Medulla oblongata (tissue), 1 donor: Measurements from ENCODE around the gene FLNC.

Source experiments
- DNase-seq: peaks from one replicate; pipeline ENCODE4 v3.0.0-alpha.2; 2015; ENCODE audit errors: extremely low spot score

Gene FLNC

DNA sequence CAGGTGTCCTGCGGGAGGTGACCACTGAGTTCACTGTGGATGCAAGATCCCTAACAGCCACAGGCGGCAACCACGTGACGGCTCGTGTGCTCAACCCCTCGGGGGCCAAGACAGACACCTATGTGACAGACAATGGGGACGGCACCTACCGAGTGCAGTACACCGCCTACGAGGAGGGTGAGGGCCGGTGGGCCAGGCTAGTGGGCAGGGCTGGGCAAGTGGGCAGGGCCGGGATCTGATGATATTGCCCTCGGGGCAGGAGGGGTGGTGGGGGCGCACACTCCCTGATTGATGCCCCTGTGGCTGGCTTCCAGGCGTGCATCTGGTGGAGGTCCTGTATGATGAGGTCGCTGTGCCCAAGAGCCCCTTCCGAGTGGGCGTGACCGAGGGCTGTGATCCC, 15.8 kb downstream of the FLNC start:
- no peak for DNase-seq

DNA sequence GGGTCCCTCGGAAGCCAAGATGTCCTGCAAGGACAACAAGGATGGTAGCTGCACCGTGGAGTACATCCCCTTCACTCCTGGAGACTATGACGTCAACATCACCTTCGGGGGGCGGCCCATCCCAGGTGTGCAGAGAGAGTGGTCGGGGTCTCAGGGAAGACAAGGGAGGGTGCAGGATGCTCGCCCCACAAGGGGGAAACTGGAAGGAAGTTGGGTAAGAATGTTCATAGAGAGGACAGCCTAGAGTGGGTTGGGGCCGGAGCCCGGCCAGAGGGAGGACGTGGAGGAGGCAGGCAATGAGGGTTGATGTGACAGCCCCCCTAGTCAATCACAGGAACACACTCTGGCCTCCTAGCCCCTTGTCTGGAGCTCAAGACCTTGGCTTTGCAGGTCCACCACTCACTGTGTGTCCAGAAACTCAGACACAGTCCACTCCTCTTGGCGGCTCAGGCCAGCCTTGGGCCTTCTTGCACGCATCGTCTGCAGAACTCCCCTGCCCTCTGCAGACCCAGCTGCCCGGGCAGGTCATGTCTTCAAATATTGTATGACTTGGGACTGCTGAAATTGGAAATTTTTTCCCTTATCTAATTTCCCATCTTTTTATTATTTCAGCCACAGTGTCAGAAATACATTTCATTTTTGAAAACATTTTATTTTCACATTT, 16.7 kb downstream of the FLNC start:
- no peak for DNase-seq

DNA sequence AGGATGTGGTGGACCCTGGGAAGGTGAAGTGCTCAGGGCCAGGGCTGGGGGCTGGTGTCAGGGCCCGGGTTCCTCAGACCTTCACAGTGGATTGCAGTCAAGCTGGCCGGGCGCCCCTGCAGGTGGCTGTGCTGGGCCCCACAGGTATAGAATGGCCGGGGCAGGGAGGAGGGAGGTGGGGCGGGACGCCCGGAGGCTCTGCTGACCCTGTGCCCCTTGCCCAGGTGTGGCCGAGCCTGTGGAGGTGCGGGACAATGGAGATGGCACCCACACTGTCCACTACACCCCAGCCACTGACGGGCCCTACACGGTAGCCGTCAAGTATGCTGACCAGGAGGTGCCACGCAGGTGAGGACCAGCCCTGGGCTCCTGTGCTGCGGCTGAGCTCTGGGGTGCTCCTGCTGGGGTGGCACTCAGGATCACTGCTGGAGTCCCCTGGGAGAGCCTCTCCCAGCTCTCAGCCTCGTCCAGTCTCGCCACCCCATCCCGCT, 17.6 kb downstream of the FLNC start:
- no peak for DNase-seq

DNA sequence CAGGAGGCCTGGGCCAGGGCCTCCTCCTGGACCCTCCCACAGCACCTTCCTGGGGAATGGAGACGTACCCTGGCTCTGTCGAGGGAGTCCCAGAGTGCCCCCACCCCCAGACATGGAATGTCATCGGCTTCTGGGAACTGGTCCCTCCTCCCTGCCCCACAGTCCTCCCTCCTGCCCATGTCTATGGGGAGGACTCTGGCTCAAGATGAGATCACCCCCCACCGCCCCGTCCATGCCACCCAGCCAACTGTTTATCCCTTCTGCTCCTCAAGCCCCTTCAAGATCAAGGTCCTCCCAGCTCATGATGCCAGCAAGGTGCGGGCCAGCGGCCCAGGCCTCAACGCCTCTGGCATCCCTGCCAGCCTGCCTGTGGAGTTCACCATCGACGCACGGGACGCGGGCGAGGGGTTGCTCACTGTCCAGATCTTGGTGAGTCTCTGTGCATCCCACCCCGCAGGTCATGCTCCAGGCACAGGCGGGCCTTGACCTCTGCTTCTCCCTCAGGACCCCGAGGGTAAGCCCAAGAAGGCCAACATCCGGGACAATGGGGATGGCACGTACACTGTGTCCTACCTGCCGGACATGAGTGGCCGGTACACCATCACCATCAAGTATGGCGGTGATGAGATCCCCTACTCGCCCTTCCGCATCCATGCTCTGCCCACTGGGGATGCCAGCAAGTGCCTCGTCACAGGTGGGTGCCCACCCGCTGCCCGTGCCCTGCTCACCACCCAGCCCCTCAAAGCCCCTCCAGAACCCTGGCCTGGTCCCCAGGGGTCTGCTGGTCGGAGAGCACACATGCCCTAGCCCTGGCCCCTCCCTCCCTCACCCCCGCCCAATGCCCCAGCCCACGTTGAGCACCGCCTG, 18.3 kb downstream of the FLNC start:
- no peak for DNase-seq

DNA sequence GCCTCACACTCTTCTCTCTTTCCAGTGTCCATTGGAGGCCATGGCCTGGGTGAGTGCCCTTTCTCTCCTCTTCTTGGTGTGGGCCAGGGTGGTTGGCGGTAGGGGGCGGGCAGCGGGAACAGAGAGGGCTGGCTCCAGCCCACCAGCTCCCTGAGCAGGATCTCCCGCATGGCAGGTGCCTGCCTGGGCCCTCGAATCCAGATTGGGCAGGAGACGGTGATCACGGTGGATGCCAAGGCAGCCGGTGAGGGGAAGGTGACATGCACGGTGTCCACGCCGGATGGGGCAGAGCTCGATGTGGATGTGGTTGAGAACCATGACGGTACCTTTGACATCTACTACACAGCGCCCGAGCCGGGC, 18.9 kb downstream of the FLNC start:
- no peak for DNase-seq

DNA sequence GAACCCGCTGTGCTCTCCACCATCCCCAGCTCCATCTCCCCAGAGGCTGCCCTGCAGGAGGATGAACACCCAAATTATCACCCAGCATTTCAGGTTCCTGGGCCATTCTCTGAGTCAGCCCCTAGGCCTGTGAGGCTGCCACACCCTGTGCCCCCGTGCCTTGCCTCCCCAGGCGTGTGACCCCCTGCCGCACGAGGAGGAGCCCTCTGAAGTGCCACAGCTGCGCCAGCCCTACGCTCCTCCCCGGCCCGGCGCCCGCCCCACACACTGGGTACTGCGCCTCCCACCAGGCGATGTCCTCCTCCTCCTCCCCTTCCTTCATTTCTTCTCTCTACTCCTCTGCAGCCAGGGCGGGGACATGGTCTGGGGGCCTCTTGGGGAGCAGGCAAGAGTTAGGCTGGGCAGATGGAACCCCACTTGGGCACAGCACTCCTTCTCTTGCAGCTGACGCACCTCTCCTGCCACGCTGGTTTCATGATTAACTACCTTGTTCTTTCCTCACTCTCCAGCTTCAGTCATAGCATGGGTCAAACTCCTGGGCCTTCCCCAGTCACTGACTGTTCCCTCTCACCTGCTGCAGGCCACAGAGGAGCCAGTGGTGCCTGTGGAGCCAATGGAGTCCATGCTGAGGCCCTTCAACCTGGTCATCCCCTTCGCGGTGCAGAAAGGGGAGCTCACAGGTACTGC, 19.7 kb downstream of the FLNC start:
- no peak for DNase-seq

DNA sequence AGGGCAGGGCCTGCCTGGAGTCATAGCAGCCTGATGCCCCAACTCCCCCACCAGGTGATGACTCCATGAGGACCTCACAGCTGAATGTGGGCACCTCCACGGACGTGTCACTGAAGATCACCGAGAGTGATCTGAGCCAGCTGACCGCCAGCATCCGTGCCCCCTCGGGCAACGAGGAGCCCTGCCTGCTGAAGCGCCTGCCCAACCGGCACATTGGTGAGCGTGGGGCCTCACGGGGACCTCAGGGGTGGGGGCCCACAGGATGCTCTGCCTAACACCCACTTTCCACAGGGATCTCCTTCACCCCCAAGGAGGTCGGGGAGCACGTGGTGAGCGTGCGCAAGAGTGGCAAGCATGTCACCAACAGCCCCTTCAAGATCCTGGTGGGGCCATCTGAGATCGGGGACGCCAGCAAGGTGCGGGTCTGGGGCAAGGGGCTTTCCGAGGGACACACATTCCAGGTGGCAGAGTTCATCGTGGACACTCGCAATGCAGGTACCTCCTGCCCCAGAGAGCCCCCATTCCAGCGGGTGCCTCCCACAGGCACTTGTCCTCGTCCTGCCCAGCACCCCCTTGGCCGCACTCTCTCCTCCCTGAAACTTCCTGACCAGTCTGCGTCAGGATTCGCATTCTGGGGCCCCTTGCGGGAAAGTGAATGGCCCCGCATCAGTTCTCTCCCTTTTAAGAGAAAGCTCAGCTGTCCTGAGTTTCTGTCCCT, 22.5 kb downstream of the FLNC start:
- no peak for DNase-seq

DNA sequence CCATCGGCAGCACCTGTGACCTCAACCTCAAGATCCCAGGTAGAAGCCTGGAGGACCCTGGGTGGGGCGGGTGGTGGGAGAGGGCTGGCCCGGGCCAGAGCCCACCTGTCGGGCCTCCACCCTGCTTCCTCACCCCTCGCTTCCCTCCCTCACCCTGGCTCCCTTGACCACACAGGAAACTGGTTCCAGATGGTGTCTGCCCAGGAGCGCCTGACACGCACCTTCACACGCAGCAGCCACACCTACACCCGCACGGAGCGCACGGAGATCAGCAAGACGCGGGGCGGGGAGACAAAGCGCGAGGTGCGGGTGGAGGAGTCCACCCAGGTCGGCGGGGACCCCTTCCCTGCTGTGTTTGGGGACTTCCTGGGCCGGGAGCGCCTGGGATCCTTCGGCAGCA, 23.6 kb downstream of the FLNC start:
- DNase-seq: no peak

DNA sequence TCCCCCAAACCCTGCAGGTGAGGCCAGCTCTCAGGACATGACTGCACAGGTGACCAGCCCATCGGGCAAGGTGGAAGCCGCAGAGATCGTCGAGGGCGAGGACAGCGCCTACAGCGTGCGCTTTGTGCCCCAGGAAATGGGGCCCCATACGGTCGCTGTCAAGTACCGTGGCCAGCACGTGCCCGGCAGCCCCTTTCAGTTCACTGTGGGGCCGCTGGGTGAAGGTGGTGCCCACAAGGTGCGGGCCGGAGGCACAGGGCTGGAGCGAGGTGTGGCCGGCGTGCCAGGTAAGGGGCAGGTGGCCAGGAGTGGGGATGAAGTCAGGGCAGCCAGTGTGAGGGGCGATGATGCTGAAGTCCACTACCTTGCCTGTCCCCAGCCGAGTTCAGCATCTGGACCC, 24.2 kb downstream of the FLNC start:
- DNase-seq: no peak

DNA sequence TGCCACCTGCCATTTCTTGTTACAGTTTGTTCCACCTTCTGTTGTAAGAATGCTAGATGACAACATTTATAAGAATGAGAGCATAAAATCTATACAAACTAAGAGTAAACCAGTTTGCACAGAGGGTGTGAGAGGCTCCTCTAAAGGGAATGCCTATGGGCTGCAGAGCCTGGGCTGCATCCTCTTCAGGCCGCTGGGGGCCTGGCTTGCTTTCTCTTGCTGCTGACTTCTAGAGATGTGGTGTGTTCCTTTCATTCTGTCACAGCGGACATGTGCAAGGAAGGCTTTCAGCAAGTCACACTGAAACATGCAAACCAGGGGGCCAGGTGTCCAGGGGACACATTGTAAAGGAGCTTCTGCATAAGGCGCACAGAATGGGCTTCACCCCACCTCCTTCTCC, 25.4 kb downstream of the FLNC start:
- DNase-seq: no peak

DNA sequence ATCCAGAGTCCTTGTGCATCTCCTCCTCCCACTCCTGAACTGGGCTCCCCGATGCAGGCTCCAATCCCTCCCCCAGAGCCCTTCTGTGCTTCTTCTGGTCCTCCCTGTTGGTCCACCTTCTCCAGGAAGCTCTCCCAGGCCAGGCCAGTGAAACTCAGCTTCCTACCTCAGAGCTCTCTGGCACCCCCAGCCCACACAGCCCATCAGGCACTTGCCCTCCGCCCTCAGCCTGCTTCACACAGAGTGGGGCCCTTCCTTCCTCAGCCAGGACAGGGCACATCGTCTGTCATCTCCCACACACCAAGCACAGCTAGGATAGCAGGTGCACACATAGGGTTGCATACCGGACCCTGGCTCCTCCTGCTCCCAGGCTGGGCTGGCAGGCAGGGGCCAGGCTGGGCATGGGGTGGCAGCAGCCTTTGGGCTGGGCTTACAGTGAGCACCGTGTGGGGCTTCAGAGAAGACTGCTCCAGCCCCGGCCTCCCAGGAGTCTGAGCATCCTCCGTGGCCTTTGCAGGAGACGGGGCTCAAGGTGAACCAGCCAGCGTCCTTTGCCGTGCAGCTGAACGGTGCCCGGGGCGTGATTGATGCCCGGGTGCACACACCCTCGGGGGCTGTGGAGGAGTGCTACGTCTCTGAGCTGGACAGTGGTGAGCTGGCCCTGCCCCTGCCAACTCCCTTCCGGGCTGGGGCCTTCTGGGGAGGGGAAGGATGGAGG, 26.0 kb downstream of the FLNC start:
- DNase-seq: no peak

DNA sequence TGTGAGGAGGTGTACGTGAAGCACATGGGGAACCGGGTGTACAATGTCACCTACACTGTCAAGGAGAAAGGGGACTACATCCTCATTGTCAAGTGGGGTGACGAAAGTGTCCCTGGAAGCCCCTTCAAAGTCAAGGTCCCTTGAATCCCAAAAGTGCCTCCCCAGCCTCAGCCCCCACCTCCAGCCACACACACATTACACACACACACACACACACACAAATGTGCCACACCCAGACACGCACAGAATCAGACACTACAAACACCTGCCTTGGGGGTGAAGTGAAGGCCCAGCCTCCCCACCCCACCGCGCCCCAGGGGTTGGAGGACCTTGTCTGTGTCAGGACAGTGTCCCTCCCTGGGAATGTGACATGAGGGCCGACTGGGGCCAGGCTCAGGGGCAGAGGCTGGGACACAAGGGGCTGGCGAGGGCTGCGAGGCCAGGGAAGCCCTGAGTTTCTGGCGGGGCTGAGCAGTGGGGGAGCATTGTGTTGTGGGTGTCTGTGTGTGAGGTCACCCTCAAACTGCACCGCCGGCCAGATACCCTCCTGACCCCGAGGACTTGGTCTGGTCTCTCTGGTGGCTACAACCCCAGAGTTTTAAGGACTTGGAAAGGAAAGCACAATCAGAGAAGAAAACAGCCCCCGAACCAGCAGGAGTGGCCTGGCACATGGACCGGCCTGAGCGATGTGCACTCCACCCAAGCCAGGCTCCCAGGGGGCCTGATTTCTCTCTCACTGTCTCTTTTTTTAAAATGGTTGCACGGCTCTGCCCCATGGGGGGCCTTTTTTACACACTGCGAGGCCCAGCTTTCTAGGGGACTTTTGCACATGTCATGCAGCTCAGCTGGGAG, 28.4 kb downstream of the FLNC start:
- DNase-seq: no peak

DNA sequence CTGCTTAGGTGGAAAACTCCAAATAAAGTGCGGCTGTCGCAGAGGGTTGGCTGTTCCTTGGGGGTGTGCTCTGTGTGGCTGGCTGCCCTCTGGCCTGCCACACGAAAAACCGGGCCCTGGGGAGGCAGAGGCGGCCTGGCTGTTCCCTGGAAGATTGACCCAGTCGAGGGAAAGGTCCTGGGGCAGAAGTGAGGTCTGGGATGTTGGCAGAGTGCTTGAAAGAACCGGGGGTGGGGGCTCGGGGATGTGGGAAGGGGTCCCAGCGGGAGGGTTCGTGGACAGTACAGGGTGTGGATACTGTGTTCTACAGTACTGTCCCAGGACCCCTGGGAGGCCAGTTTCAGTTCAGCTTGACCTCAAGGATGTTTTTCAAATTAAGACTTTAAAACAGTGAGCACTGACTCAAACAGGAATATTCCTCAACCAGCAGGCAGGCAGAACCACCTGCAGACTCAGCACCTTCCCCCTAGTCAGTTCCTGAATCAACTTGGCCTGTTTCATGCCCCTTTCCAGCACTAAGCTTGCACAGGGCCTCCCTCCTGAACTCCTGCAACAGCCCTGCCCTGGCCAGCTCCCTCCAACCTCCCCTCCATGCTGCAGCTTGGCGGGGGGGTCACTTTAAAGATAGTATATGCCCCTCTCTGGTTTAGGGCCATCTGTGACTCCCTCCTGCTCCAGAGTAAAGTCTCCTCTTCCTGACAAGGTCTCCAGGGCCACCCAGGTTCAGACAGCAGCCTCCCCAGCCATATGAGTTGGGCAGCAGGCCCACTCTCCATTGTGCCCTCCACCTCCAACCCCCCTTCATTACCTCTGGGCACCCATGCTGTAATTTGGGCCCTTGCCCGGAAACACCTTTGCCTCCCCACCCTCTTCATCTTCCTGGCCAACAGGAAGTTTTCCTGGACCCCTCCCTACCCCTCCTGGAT, 29.3 kb downstream of the FLNC start:
- DNase-seq: no peak

DNA sequence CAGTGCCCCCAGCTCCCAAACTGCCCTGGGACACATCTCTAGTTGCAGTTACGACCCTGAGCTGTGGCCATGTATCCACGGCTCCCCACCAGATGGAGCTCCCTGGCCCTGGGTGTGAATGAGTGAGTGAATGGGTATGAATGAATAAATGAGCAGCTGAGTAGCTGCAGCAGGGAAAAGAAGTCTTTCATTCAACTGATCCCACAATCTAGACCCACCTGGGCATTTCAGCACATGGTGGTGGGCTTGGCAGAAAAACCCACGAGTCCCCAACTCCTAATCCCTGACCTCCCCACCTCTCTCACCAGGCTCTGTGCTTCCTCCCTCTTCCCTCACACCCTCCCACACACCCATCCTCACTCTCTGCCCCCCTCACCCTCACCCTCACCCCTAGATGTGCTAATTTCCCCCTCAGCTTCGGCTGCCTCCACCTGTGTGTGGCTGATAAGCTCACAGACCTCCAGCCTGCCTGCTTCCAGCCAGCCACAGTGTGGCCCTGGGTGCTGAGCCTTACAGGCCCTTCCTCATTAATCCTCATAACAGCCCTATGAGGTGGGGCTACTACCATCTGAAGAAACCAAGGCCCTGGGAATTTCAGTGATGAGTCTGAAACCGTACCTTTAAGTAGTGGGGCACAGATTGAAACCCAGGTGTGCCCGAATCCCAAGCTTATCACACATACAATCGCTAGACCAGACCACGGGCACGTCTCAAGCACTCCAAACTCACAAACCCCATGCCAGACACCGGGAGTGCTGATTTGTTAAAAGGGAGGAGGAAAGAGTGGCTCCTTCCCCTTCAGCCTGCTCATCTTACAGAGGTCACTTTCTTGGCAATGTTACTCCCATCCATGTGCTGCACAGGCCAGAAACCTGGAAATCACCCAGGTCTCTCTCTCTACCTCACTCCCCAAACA, 30.2 kb downstream of the FLNC start:
- DNase-seq: no peak

DNA sequence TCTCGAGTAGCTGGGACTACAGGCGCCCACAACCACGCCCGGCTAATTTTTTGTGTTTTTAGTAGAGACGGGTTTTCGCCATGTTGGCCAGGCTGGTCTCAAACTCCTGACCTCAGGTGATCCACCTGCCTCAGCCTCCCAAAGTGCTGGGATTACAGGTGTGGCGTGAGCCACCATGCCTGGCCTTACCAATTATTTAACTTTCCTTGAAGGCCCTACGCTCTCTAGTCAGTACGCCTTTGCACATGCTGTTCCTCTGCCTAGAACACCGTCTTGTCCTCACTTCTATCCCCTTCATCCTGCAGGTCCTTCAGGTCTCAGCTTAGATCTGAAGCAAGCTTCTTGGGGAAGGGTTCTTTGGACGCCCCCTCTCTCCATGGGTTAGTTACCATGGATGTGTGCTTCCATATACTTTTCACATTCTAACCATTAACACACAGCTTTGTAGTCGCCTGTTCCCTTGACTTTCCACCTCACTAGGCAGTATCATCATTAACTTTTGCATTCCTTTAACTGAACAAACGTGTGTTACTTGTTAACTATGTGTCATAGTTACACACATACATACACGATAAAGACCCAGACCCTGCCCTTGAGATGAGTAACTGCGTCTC, 31.9 kb downstream of the FLNC start:
- DNase-seq: peak; percentile 19

DNA sequence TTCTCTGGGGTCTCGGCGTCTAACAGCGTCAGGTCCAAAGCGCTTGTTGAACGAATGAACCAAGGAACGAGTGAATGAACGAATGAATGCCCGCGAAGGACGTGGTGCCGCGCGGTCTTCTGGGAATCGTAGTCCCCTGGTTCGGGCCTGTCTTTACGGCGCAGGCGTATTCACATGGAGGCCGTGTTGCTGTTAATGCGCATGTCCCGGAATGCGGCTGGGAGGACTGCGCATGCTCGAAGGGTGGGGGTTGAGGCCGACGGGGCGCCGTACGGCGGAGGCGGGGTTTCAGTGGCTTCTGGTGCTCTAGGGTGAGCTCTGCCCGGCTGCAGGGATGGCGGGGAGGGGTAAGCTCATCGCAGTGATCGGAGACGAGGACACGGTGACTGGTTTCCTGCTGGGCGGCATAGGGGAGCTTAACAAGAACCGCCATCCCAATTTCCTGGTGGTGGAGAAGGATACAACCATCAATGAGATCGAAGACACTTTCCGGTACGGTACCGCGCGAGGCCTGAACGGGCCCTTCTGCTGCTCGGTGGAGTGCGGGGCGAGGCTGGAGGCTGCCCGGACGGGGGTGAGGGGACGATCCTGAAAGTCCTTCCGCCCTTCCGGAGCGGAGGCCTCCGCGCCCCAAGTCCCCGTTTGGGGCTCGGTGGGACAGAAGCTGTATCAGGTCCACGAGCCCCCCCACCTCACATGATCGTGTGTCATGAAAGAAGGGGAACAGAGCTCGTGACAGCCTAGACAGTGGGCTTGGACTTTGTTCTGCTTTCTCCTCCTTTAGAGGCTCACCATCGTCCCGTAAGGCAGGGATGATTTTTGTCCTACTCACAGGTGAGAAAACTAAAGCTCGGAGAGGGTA, 32.6 kb downstream of the FLNC start, which contains the start of gene ATP6V1F:
Gene ATP6V1F, plus strand, starts transcription at position 286 of the 862 bp plus-strand sequence. Its CDS starts 49 bp downstream, at position 335.
- peak; percentile 98 for DNase-seq
